Thoracic aorta (tissue), 2 donors: ENCODE measurements around the gene TTLL5. TPM values are rescaled to one million over a fixed set of nuclear protein-coding genes. Genes with fewer than 3 reads are reported as not detected.

Experiments used
- ATAC-seq: fragments of 150-250 bp; one replicate; pipeline ENCODE4 v1.8.0; 2017; ENCODE audit warnings: low read depth; ENCODE audit not compliant: insufficient number of reproducible peaks, low FRiP score
- DNase-seq: peaks from one replicate; pipeline ENCODE4 v3.0.0-alpha.2; 2020; ENCODE audit warnings: low spot score
- H3K27ac ChIP-seq, 2 donors: fragments of 200-600 bp; sonication (generic); 1 replicate in 1 of 2; 2 replicates in 1 of 2; pipeline ENCODE4 v1.5.1; 2016; ENCODE audit warnings: mild to moderate bottlenecking in 2 of 2, moderate library complexity in 2 of 2
- H3K27me3 ChIP-seq: fragments of 200-600 bp; sonication (generic); replicated peaks from 2 replicates; pipeline ENCODE4 v1.6.0; 2016; ENCODE audit warnings: mild to moderate bottlenecking; ENCODE audit not compliant: insufficient read depth
- H3K36me3 ChIP-seq: fragments of 200-600 bp; sonication (generic); one replicate; pipeline ENCODE4 v1.5.1; 2016
- H3K4me1 ChIP-seq, 2 donors: fragments of 200-600 bp; sonication (generic); 1 replicate in 1 of 2; 2 replicates in 1 of 2; pipeline versions ENCODE4 v1.5.1 to v1.6.0; 2016; ENCODE audit warnings: low read depth in 2 of 2, mild to moderate bottlenecking in 1 of 2; ENCODE audit not compliant: control insufficient read depth in 1 of 2
- H3K4me3 ChIP-seq: fragments of 200-600 bp; sonication (generic); 2 replicates; pipeline ENCODE4 v1.5.1; 2016; ENCODE audit warnings: mild to moderate bottlenecking
- H3K9me3 ChIP-seq: fragments of 200-600 bp; sonication (generic); 2 replicates; pipeline ENCODE4 v1.5.1; 2016
- total RNA-seq, 2 donors: library from RNA; depleted of rRNA; stranded (reverse); fragments of >200 nt; gene quantifications; one replicate each; pipeline versions ENCODE4 v1.1.0 to v1.2.3, GENCODE V29; 2016
- TF ChIP-seq, protein P1 (sequence below): fragments of 200-600 bp; sonication (generic); IDR thresholded peaks from one replicate; pipeline ENCODE4 v1.5.1; 2019; ENCODE audit warnings: antibody characterized with exemption

The TTLL5 gene
- total RNA-seq, 2 donors from 2014 or later, result 34.7 to 47.9 TPM

DNA sequence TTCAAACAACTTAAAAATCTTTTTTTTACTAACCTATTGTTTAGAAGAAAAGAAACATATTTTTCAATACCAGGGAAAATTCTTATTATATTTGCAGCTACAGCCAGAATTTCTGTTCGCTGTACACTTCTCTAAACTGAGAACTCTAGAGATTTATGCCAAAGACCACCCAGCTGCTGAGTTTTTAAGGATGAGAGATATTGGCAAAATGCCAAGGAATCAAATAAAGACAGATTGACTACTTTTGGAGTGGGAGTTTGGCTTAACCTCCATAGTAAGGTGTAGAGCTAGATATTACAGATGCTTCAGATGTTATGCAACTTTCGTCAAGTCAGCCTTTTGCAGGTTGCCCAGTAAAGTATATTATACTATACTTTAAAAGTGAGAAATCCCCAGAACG lies 71.8 kb downstream of the TTLL5 start:
- no peak for DNase-seq
- no peaks in the 10 kb centered on the region for H3K27me3 ChIP-seq
- H3K4me3 ChIP-seq, result no peak overlapping the region
- no peaks in the 10 kb centered on the region for H3K9me3 ChIP-seq
- ATAC-seq, result no peak
- H3K27ac ChIP-seq, result no peak overlapping the region
- H3K4me1 ChIP-seq, result peaks cover 3 to 10% of the 10 kb centered on the region in 2 donors
- TF ChIP-seq, protein P1, sequence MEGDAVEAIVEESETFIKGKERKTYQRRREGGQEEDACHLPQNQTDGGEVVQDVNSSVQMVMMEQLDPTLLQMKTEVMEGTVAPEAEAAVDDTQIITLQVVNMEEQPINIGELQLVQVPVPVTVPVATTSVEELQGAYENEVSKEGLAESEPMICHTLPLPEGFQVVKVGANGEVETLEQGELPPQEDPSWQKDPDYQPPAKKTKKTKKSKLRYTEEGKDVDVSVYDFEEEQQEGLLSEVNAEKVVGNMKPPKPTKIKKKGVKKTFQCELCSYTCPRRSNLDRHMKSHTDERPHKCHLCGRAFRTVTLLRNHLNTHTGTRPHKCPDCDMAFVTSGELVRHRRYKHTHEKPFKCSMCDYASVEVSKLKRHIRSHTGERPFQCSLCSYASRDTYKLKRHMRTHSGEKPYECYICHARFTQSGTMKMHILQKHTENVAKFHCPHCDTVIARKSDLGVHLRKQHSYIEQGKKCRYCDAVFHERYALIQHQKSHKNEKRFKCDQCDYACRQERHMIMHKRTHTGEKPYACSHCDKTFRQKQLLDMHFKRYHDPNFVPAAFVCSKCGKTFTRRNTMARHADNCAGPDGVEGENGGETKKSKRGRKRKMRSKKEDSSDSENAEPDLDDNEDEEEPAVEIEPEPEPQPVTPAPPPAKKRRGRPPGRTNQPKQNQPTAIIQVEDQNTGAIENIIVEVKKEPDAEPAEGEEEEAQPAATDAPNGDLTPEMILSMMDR, result no peak
- H3K36me3 ChIP-seq, result no peaks in the 10 kb centered on the region

DNA sequence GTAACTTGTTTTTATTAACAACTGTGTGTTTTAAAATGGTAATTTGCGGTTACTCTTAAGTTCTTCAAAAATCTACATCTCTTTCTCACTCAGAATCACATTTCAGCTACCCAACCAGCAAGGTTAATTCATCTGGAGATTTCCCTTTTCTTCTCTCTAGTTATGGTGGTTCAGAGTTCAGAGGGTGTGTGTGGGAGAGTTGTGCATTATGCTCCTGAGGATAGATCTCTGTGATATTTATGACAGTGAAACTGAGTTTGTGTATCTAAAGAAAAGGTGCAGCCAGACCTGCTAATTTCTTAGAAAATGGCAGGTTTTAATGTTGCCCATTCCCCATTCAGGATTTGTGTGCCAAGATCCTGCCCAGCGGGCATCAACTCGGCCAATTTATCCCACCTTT lies 73.8 kb downstream of the TTLL5 start:
- H3K36me3 ChIP-seq, result no peaks in the 10 kb centered on the region
- no peaks in the 10 kb centered on the region for H3K9me3 ChIP-seq
- H3K4me3 ChIP-seq, result no peak overlapping the region
- TF ChIP-seq, protein P1, result no peak
- no peaks in the 10 kb centered on the region for H3K27me3 ChIP-seq
- DNase-seq (no peak), ATAC-seq (no peak)
- no peak overlapping the region for H3K27ac ChIP-seq
- H3K4me1 ChIP-seq, result peaks cover 7 to 24% of the 10 kb centered on the region in 2 donors

- H3K36me3 ChIP-seq, result no peaks in the 10 kb centered on the region
- H3K27me3 ChIP-seq, result no peaks in the 10 kb centered on the region
- no peak overlapping the region for H3K27ac ChIP-seq
- DNase-seq, result no peak
- H3K4me3 ChIP-seq, result no peak overlapping the region
- TF ChIP-seq, protein P1, result no peak
- H3K9me3 ChIP-seq, result no peaks in the 10 kb centered on the region
- peaks cover 7 to 24% of the 10 kb centered on the region in 2 donors for H3K4me1 ChIP-seq
- ATAC-seq, result no peak
Observed at GRCh38 chr14:75736845-75737485, 75.9 kb downstream of the TTLL5 start.

DNA sequence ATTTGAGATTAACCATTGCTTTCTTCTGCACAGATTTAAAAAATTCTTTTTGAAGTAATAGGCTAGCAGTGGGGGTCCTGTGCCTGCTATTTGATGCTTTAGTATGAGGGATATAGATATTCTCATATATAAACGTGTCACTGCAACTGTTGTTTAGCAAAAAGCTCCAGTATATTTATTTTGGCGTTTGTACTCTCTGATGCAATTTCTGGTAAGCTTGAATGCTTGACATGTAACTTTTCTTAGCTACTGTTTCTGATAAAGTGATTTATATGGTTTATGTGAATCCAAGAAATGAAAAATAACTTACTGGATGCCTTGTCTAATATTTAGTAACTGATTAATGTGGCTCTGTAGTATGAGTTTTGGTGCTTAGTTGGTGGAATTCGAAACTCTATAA lies 77.1 kb downstream of the TTLL5 start:
- TF ChIP-seq, protein P1, result no peak
- no peak for DNase-seq
- no peaks in the 10 kb centered on the region for H3K27me3 ChIP-seq
- H3K9me3 ChIP-seq, result no peaks in the 10 kb centered on the region
- no peak for ATAC-seq
- no peak overlapping the region for H3K27ac ChIP-seq
- H3K36me3 ChIP-seq, result no peaks in the 10 kb centered on the region
- no peak overlapping the region for H3K4me3 ChIP-seq
- H3K4me1 ChIP-seq, result peaks cover 7 to 24% of the 10 kb centered on the region in 2 donors

DNA sequence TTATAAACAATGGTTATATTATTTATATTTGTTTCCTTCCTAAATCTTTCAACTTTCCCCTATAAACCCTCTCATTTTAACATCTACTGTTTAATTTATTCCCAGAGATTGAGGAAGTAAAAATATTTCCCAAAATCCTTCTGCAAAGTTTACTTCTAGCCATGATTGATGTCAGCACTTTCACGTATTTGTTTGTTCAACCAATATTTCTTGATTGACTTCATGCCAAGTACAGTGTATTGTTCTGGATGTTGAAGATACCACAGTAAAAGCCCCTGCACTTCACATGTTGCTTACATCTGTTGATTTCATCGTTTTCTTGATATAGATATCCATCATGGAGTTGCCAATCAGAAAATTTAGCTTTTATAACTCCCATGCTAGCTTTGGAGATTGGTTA lies 81.8 kb downstream of the TTLL5 start:
- peaks cover 6% of the 10 kb centered on the region for H3K9me3 ChIP-seq
- TF ChIP-seq, protein P1, result no peak

More for the DNA sequence above, 81.8 kb downstream of the TTLL5 start:
- DNase-seq, result no peak
- peaks cover 8% of the 10 kb centered on the region for H3K36me3 ChIP-seq
- no peak overlapping the region for H3K27ac ChIP-seq
- no peak overlapping the region for H3K4me3 ChIP-seq
- peaks cover 5 to 14% of the 10 kb centered on the region in 2 donors for H3K4me1 ChIP-seq
- no peaks in the 10 kb centered on the region for H3K27me3 ChIP-seq
- ATAC-seq, result no peak
